C4-2B (cell line): ENCODE measurements around the gene ZCCHC2.

ENCODE experiments used
- CTCF ChIP-seq: fragments of 450-650 bp; conservative IDR thresholded peaks from 2 replicates; pipeline ENCODE4 v1.5.1; 2017; ENCODE audit warnings: mild to moderate bottlenecking
- ZFX ChIP-seq: fragments of 450-650 bp; IDR thresholded peaks from 2 replicates; pipeline ENCODE4 v1.6.1; 2017

- TF ChIP-seq ZFX (no peak), CTCF (no peak)
These were observed 26.6 kb upstream of the ZCCHC2 start for GRCh38 chr18:62496262-62496661.
